Measurements from ENCODE around the gene TMEM183A. TPM values are rescaled to one million over a fixed set of nuclear protein-coding genes. Genes with fewer than 3 reads are reported as not detected.

TMEM183A gene
- total and polyA plus RNA-seq, 8 donors = 33.3 to 177 (median 56.3) TPM

DNA sequence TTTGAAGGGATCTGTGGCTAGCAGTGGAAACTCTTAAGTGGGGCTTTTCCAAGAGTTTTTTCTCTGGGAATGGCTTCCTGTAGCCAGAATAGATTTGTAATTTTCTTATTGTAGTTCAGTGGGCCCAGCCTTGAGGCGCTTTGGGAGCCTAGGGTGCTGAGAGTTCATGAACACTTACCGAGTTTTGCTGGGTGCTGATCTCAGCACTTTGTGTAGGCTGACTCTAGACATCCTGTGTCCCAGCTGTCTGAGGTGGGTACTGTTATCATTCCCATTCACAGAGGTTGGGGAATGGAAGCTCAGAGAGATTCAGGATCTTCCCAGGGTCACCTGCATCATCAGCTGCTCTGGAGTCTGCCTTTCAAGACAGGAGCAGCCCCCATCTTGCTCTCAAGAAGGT, 26.1 kb downstream of the TMEM183A start:
- Histone ChIP-seq H3K4me1 (peaks cover 0 to 36% (median 12%) of the 10 kb centered on the region in 4 donors), H3K36me3 (no peaks in the 10 kb centered on the region), H3K4me3 (no peak overlapping the region), H3K9me3 (no peaks in the 10 kb centered on the region), H3K27ac (no peak overlapping the region), H3K27me3 (peaks cover 0 to 8% (median 0%) of the 10 kb centered on the region in 3 donors)
- intact Hi-C loops (cut with DNase I; ENCODE audit: low total_unique reads) = no loop called here
- TF ChIP-seq POLR2A (IDR thresholded peaks at IDR 0.05) = no peak
- TF ChIP-seq CTCF (IDR thresholded peaks at IDR 0.05) = no peak
- TF ChIP-seq EP300 (IDR thresholded peaks at IDR 0.05) = no peak
- no peak for TF ChIP-seq POLR2AphosphoS5 (IDR thresholded peaks at IDR 0.05)
- 80 to 94% (median 89%) methylated on average over 2 of the region's 2 CpGs for WGBS, 5 donors
- no peak for DNase-seq

GRCh38 chr1:203033917-203034316, 26.7 kb downstream of the TMEM183A start:
- DNase-seq = no peak
- no peaks in the 10 kb centered on the region for H3K9me3 ChIP-seq
- H3K36me3 ChIP-seq = no peaks in the 10 kb centered on the region
- H3K4me1 ChIP-seq = peaks cover 0 to 36% (median 14%) of the 10 kb centered on the region in 4 donors
- no peak overlapping the region for H3K27ac ChIP-seq
- no peak overlapping the region for H3K4me3 ChIP-seq
- H3K27me3 ChIP-seq = peaks cover 0 to 12% (median 0%) of the 10 kb centered on the region in 3 donors
- intact Hi-C loops (cut with DNase I; ENCODE audit: low total_unique reads) = no loop called here
- TF ChIP-seq POLR2A (IDR thresholded peaks at IDR 0.05) = no peak
- 75 to 89% (median 86%) methylated on average over 2 of the region's 2 CpGs for WGBS, 5 donors

GRCh38 chr1:203034422-203035110, 27.4 kb downstream of the TMEM183A start:
- intact Hi-C loops (cut with DNase I; ENCODE audit: low total_unique reads) = no loop called here
- H3K36me3 ChIP-seq = no peaks in the 10 kb centered on the region
- H3K27ac ChIP-seq = no peak overlapping the region
- WGBS, 5 donors = 74 to 86% (median 82%) methylated on average over 10 of the region's 10 CpGs
- H3K27me3 ChIP-seq = peaks cover 0 to 14% (median 0%) of the 10 kb centered on the region in 3 donors
- H3K9me3 ChIP-seq = no peaks in the 10 kb centered on the region
- no peak overlapping the region for H3K4me3 ChIP-seq
- H3K4me1 ChIP-seq = peaks cover 0 to 36% (median 12%) of the 10 kb centered on the region in 4 donors
- no peak for TF ChIP-seq CTCF (IDR thresholded peaks at IDR 0.05)
- TF ChIP-seq POLR2AphosphoS5 (IDR thresholded peaks at IDR 0.05) = no peak
- TF ChIP-seq POLR2A (IDR thresholded peaks at IDR 0.05) = no peak
- TF ChIP-seq EP300 (IDR thresholded peaks at IDR 0.05) = no peak
- DNase-seq = no peak

DNA sequence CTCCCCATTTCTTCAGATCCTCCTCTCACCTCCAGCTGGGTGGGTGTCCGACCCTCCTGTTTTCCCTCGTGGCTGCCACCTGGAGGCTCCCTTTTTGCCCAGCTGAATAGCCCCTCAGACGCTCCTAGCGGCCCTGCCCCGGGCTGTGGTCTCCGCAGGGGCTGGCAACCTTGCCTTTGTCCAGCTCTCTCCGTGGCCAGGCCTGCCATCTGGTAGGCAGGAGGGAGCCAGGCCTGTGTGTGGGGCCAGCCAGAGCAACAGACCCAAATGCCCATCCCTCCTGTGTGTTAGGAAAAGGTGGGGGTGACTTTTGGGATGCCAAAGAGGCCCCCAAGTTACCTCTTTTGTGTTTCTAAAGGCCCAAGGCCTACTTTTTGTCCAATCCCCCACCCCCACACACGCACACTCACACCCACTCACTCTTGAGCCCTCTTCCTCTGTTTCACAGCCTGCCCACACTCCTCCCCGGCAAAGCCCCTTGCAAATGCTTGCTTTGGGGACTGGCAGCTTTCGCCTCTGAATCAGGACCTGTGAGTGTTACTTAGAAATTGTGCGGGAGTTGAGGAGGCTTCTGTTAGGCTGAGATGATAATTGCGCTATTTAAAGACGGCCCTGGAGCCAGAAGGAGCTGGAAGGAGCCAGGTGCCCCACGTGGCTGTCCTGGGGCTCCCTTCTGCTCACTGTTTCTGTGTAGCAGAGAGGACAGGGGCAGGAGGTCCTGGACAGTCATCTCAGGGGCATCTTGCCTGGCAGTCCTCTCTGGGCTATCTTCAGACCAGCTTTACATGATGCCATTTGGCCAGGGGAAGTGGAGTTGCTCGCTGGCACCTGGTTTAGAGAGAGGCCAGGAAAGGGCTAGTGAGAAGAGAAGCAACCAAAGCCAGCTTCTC, 28.2 kb downstream of the TMEM183A start:
- no peaks in the 10 kb centered on the region for H3K9me3 ChIP-seq
- peaks cover 0 to 36% (median 11%) of the 10 kb centered on the region in 4 donors for H3K4me1 ChIP-seq
- H3K27ac ChIP-seq = peak overlapping the region in 1 of 5 donors; percentile 74
- intact Hi-C loops (cut with DNase I; ENCODE audit: low total_unique reads) = no loop called here
- H3K27me3 ChIP-seq = peaks cover 0 to 14% (median 0%) of the 10 kb centered on the region in 3 donors
- TF ChIP-seq POLR2A (IDR thresholded peaks at IDR 0.05) (no peak), CTCF (IDR thresholded peaks at IDR 0.05) (no peak), EP300 (IDR thresholded peaks at IDR 0.05) (no peak), POLR2AphosphoS5 (IDR thresholded peaks at IDR 0.05) (no peak)
- H3K4me3 ChIP-seq = no peak overlapping the region
- 78 to 86% (median 80%) methylated on average over 10 to 15 of the region's 15 CpGs for WGBS, 5 donors
- no peaks in the 10 kb centered on the region for H3K36me3 ChIP-seq
- DNase-seq = no peak
